ENCODE results near the gene NBL1. TPM values are rescaled to one million over a fixed set of nuclear protein-coding genes. Genes with fewer than 3 reads are reported as not detected.

NBL1 gene
- total and polyA plus RNA-seq, 2 donors (not counting 1 experiment from before 2014, with no cell fraction given): 59.3 to 103 TPM

DNA sequence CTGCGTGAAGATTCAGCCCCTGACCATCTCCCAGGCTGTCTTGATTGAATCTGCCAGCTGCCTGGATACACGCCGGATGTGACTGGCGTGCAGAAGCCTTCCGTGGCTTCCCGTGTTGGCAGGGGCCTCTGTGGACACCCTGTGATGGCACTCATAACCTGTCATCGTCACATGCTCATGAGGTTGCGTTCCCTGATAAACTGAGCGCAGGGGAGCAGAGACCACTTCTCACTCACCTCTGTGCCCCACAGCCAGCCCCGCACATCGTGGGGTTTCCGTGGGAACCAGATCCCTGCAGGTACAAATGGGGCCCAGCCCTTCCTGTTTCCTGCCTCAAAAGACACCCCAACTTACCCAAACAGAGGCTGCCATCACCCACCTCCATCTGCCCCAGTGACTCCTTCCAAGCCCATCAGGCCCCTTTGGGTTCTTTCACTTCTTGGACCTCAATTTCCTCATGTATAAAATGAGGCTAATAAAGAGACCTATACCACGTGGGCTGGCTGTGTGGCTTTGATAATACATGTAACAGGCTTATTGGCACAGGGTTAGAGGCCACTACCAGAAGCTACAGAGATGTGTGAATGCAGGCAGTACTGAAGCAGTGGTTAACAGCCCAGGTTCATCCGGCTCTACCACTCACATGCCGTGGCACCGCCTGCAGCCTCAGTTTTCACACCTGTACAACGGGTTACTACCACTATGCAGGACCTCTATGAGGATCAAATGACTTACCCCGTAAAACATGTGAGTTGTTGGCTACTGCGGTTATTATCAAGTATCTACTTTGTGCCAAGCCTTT is 44.1 kb downstream of the NBL1 start:
- H4K20me1 ChIP-seq (ENCODE audit: control insufficient read depth, extremely low read depth, insufficient read depth, low read length): no peaks in the 10 kb centered on the region
- H3K4me2 ChIP-seq (ENCODE audit: extremely low read depth, insufficient read depth, low read length): no peak overlapping the region
- no peaks in the 10 kb centered on the region for H3K9me3 ChIP-seq (ENCODE audit: control insufficient read depth, insufficient read depth, low read depth, low read length)
- no peak overlapping the region for H2AFZ ChIP-seq (ENCODE audit: low read length)
- H3K9ac ChIP-seq (ENCODE audit: insufficient read depth, low read length): no peak overlapping the region
- no peak overlapping the region for H3K27ac ChIP-seq (ENCODE audit: insufficient read depth, low read length)
- no peaks in the 10 kb centered on the region for H3K27me3 ChIP-seq (ENCODE audit: control insufficient read depth, insufficient read depth, low read length)
- TF ChIP-seq EZH2 (IDR thresholded peaks at IDR 0.05; ENCODE audit: low read length, missing control alignments): no peak
- TF ChIP-seq, protein P1, sequence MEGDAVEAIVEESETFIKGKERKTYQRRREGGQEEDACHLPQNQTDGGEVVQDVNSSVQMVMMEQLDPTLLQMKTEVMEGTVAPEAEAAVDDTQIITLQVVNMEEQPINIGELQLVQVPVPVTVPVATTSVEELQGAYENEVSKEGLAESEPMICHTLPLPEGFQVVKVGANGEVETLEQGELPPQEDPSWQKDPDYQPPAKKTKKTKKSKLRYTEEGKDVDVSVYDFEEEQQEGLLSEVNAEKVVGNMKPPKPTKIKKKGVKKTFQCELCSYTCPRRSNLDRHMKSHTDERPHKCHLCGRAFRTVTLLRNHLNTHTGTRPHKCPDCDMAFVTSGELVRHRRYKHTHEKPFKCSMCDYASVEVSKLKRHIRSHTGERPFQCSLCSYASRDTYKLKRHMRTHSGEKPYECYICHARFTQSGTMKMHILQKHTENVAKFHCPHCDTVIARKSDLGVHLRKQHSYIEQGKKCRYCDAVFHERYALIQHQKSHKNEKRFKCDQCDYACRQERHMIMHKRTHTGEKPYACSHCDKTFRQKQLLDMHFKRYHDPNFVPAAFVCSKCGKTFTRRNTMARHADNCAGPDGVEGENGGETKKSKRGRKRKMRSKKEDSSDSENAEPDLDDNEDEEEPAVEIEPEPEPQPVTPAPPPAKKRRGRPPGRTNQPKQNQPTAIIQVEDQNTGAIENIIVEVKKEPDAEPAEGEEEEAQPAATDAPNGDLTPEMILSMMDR (conservative IDR thresholded peaks at IDR 0.05 in 1 of 2, IDR thresholded peaks at IDR 0.05 in 1 of 2; ENCODE audit: low read depth in 1 of 2, low read length in 2 of 2): no peak
- no peaks in the 10 kb centered on the region for H3K4me1 ChIP-seq (ENCODE audit: control insufficient read depth, extremely low read depth, insufficient read depth, low read length)
- no peaks in the 10 kb centered on the region for H3K79me2 ChIP-seq (ENCODE audit: control insufficient read depth, insufficient read depth, low read length)
- H3K36me3 ChIP-seq (ENCODE audit: control insufficient read depth, insufficient read depth, low read length): no peaks in the 10 kb centered on the region
- H3K4me3 ChIP-seq (replicated peaks in 1 of 4; ENCODE audit: control extremely low read depth in 1 of 4, insufficient read depth in 1 of 4, low read depth in 3 of 4, low read length in 4 of 4): no peak overlapping the region
- DNase-seq (ENCODE audit: low read depth in 2 of 2): no peak

- Histone ChIP-seq H4K20me1 (ENCODE audit: control insufficient read depth, extremely low read depth, insufficient read depth, low read length) (no peaks in the 10 kb centered on the region), H3K27me3 (ENCODE audit: control insufficient read depth, insufficient read depth, low read length) (no peaks in the 10 kb centered on the region), H3K4me1 (ENCODE audit: control insufficient read depth, extremely low read depth, insufficient read depth, low read length) (no peaks in the 10 kb centered on the region), H3K9ac (ENCODE audit: insufficient read depth, low read length) (no peak overlapping the region), H3K36me3 (ENCODE audit: control insufficient read depth, insufficient read depth, low read length) (no peaks in the 10 kb centered on the region), H3K79me2 (ENCODE audit: control insufficient read depth, insufficient read depth, low read length) (no peaks in the 10 kb centered on the region), H3K27ac (ENCODE audit: insufficient read depth, low read length) (no peak overlapping the region), H2AFZ (ENCODE audit: low read length) (no peak overlapping the region), H3K4me2 (ENCODE audit: extremely low read depth, insufficient read depth, low read length) (no peak overlapping the region), H3K4me3 (replicated peaks in 1 of 4; ENCODE audit: control extremely low read depth in 1 of 4, insufficient read depth in 1 of 4, low read depth in 3 of 4, low read length in 4 of 4) (no peak overlapping the region), H3K9me3 (ENCODE audit: control insufficient read depth, insufficient read depth, low read depth, low read length) (no peaks in the 10 kb centered on the region)
- TF ChIP-seq, protein P1 (conservative IDR thresholded peaks at IDR 0.05 in 1 of 2, IDR thresholded peaks at IDR 0.05 in 1 of 2; ENCODE audit: low read depth in 1 of 2, low read length in 2 of 2): no peak
- no peak for TF ChIP-seq EZH2 (IDR thresholded peaks at IDR 0.05; ENCODE audit: low read length, missing control alignments)
- DNase-seq (ENCODE audit: low read depth in 2 of 2): no peak
These were observed 45.1 kb downstream of the NBL1 start for GRCh38 chr1:19689085-19689757.

GRCh38 chr1:19689856-19690255 is 45.7 kb downstream of the NBL1 start:
- Histone ChIP-seq H3K79me2 (ENCODE audit: control insufficient read depth, insufficient read depth, low read length) (no peaks in the 10 kb centered on the region), H3K27ac (ENCODE audit: insufficient read depth, low read length) (no peak overlapping the region), H2AFZ (ENCODE audit: low read length) (no peak overlapping the region), H3K9ac (ENCODE audit: insufficient read depth, low read length) (no peak overlapping the region), H3K4me1 (ENCODE audit: control insufficient read depth, extremely low read depth, insufficient read depth, low read length) (no peaks in the 10 kb centered on the region), H3K4me3 (replicated peaks in 1 of 4; ENCODE audit: control extremely low read depth in 1 of 4, insufficient read depth in 1 of 4, low read depth in 3 of 4, low read length in 4 of 4) (no peak overlapping the region), H3K27me3 (ENCODE audit: control insufficient read depth, insufficient read depth, low read length) (no peaks in the 10 kb centered on the region), H3K9me3 (ENCODE audit: control insufficient read depth, insufficient read depth, low read depth, low read length) (no peaks in the 10 kb centered on the region), H3K36me3 (ENCODE audit: control insufficient read depth, insufficient read depth, low read length) (no peaks in the 10 kb centered on the region), H3K4me2 (ENCODE audit: extremely low read depth, insufficient read depth, low read length) (no peak overlapping the region), H4K20me1 (ENCODE audit: control insufficient read depth, extremely low read depth, insufficient read depth, low read length) (no peaks in the 10 kb centered on the region)
- TF ChIP-seq, protein P1 (conservative IDR thresholded peaks at IDR 0.05 in 1 of 2, IDR thresholded peaks at IDR 0.05 in 1 of 2; ENCODE audit: low read depth in 1 of 2, low read length in 2 of 2): no peak
- no peak for TF ChIP-seq EZH2 (IDR thresholded peaks at IDR 0.05; ENCODE audit: low read length, missing control alignments)
- DNase-seq (ENCODE audit: low read depth in 2 of 2): no peak

Measured in fibroblast of lung (primary cell).